A549 (cell line): ENCODE results near the gene NEK8. TPM values are rescaled to one million over a fixed set of nuclear protein-coding genes. Genes with fewer than 3 reads are reported as not detected.

Source experiments
- ATAC-seq, 2 experiments: fragments of 200-7000 bp in 1 of 2; fragments of >200 bp in 1 of 2; cut with Nextera tagmentation in 1 of 2; cut with Tn5 transposase in 1 of 2; 3 replicates each; pipeline versions ENCODE4 v1.8.0 to v1.9.1; 2018 to 2020; ENCODE audit warnings: mild to moderate bottlenecking in 1 of 2, moderate library complexity in 1 of 2
- CTCF ChIA-PET: fragments of 300-600 bp; sonication (Branson Sonifier 250); formaldehyde crosslinking; extraction: SDS; loops from one replicate; lab custom pipeline; 2021; ENCODE audit warnings: antibody characterized with exemption, inconsistent platforms; lab: Yijun Ruan, JAX
- POLR2A ChIA-PET: fragments of 350-600 bp; formaldehyde crosslinking; extraction: SDS; loops from one replicate; lab custom pipeline; 2021; ENCODE audit warnings: antibody characterized with exemption, inconsistent platforms; lab: Yijun Ruan, JAX
- DNase-seq, 2 experiments: peaks; one replicate each; pipeline versions ENCODE4 v3.0.0 to v3.0.0-alpha.2; 2011 to 2016; ENCODE audit warnings: low read depth in 1 of 2, low spot score in 1 of 2
- FAIRE-seq: peaks from 2 replicates; lab custom pipeline; 2011; peaks lifted over from hg19 to GRCh38; lab: Jason Lieb, UNC
- H3K27ac ChIP-seq, 2 experiments: fragments of >200 bp; sonication (Bioruptor Twin); formaldehyde crosslinking; 3 replicates each; pipeline ENCODE4 v1.5.1; 2016 to 2017
- H3K4me1 ChIP-seq: fragments of >200 bp; sonication (Bioruptor Twin); formaldehyde crosslinking; 3 replicates; pipeline ENCODE4 v1.6.1; 2016
- H3K4me2 ChIP-seq: fragments of >200 bp; sonication (Bioruptor Twin); formaldehyde crosslinking; 3 replicates; pipeline ENCODE4 v1.6.1; 2016
- H3K4me3 ChIP-seq: fragments of >200 bp; sonication (Bioruptor Twin); formaldehyde crosslinking; 3 replicates; pipeline ENCODE4 v1.5.1; 2016
- H3K9me3 ChIP-seq: fragments of >200 bp; sonication (Bioruptor Twin); formaldehyde crosslinking; 3 replicates; pipeline ENCODE4 v1.6.1; 2016
- CBX2 ChIP-seq: fragments of 200-600 bp; sonication (generic); IDR thresholded peaks from 2 replicates; pipeline ENCODE4 v1.6.1; 2016; ENCODE audit warnings: low read depth, mild to moderate bottlenecking, borderline replicate concordance
- CBX8 ChIP-seq: fragments of 200-600 bp; sonication (generic); IDR thresholded peaks from 2 replicates; pipeline ENCODE4 v1.6.1; 2016
- CEBPB ChIP-seq, 2 experiments: fragments of >200 bp in 1 of 2; sonication (Bioruptor Twin) in 1 of 2; formaldehyde crosslinking in 1 of 2; IDR thresholded peaks; 2 replicates each; pipeline ENCODE4 v1.6.1; 2012 to 2016
- CHD2 ChIP-seq: fragments of 150-350 bp; IDR thresholded peaks from 2 replicates; pipeline ENCODE4 v1.6.1; 2014; ENCODE audit warnings: low read length; ENCODE audit not compliant: partially characterized antibody
- E2F6 ChIP-seq: IDR thresholded peaks from 2 replicates; pipeline ENCODE4 v1.6.1; 2012; ENCODE audit warnings: low read depth, borderline replicate concordance
- EHF ChIP-seq: fragments of 250-450 bp; sonication (Bioruptor Pico); IDR thresholded peaks from 2 replicates; pipeline ENCODE4 v1.5.0; 2020; ENCODE audit warnings: mild to moderate bottlenecking
- EP300 ChIP-seq, 2 experiments: fragments of >200 bp; sonication (Bioruptor Twin); formaldehyde crosslinking; IDR thresholded peaks; 2 replicates in 1 of 2; 3 replicates in 1 of 2; pipeline ENCODE4 v1.6.1; 2016 to 2017
- ESRRA ChIP-seq: fragments of 150-350 bp; IDR thresholded peaks from 2 replicates; pipeline ENCODE4 v1.6.1; 2014; ENCODE audit warnings: mild to moderate bottlenecking, low read length, borderline replicate concordance
- FOSL2 ChIP-seq, 2 experiments: fragments of 450-650 bp in 1 of 2; fragments of >200 bp in 1 of 2; sonication (Bioruptor Twin) in 1 of 2; formaldehyde crosslinking; IDR thresholded peaks; 2 replicates each; pipeline versions ENCODE4 v1.5.0 to v1.6.1; 2016 to 2020; ENCODE audit warnings: mild to moderate bottlenecking in 1 of 2, moderate library complexity in 1 of 2
- FOXS1 ChIP-seq: fragments of 250-450 bp; sonication (Bioruptor Pico); IDR thresholded peaks from 2 replicates; pipeline ENCODE4 v1.5.0; 2020; ENCODE audit warnings: mild to moderate bottlenecking, moderate library complexity
- HDAC2 ChIP-seq: fragments of 200-600 bp; sonication (generic); IDR thresholded peaks from 2 replicates; pipeline ENCODE4 v1.6.1; 2016
- HMGXB4 ChIP-seq: fragments of 250-450 bp; sonication (Bioruptor Pico); IDR thresholded peaks from 2 replicates; pipeline ENCODE4 v1.5.0; 2021; ENCODE audit warnings: mild to moderate bottlenecking, moderate library complexity, borderline replicate concordance
- HOXB5 ChIP-seq: fragments of 250-450 bp; sonication (Bioruptor Pico); IDR thresholded peaks from 2 replicates; pipeline ENCODE4 v1.5.0; 2020; ENCODE audit warnings: mild to moderate bottlenecking, moderate library complexity
- JUNB ChIP-seq: fragments of >200 bp; sonication (Bioruptor Twin); formaldehyde crosslinking; IDR thresholded peaks from 2 replicates; pipeline ENCODE4 v1.6.1; 2016
- MYC ChIP-seq: IDR thresholded peaks from 2 replicates; pipeline ENCODE4 v1.6.1; 2012; ENCODE audit warnings: mild to moderate bottlenecking, inconsistent platforms, low read length, improper control_type of control experiment, borderline replicate concordance
- NPAS2 ChIP-seq: fragments of 250-450 bp; sonication (Bioruptor Pico); IDR thresholded peaks from 2 replicates; pipeline ENCODE4 v1.8.0; 2022; ENCODE audit warnings: mild to moderate bottlenecking, moderate library complexity, borderline replicate concordance
- RARB ChIP-seq: fragments of 250-450 bp; sonication (Bioruptor Pico); IDR thresholded peaks from 2 replicates; pipeline ENCODE4 v1.8.0; 2021; ENCODE audit warnings: mild to moderate bottlenecking, moderate library complexity
- RCOR1 ChIP-seq: fragments of 150-350 bp; IDR thresholded peaks from 2 replicates; pipeline ENCODE4 v1.6.1; 2014; ENCODE audit warnings: antibody characterized with exemption, low read length, low read depth
- RNF2 ChIP-seq: fragments of 200-600 bp; sonication (generic); IDR thresholded peaks from 2 replicates; pipeline ENCODE4 v1.6.1; 2016; ENCODE audit warnings: low read depth, mild to moderate bottlenecking, antibody characterized with exemption, moderate library complexity, borderline replicate concordance
- SMC3 ChIP-seq: fragments of >200 bp; sonication (Bioruptor Twin); formaldehyde crosslinking; IDR thresholded peaks from 3 replicates; pipeline ENCODE4 v1.6.1; 2018; ENCODE audit warnings: inconsistent platforms
- SREBF2 ChIP-seq: fragments of 450-650 bp; IDR thresholded peaks from 2 replicates; pipeline ENCODE4 v1.6.1; 2014; ENCODE audit warnings: mild to moderate bottlenecking, moderate library complexity
- TFCP2L1 ChIP-seq: fragments of 250-450 bp; sonication (Bioruptor Pico); IDR thresholded peaks from 2 replicates; pipeline ENCODE4 v1.5.0; 2021; ENCODE audit warnings: mild to moderate bottlenecking
- TP53 ChIP-seq: fragments of 250-450 bp; sonication (Bioruptor Pico); IDR thresholded peaks from 2 replicates; pipeline ENCODE4 v1.5.0; 2021; ENCODE audit warnings: mild to moderate bottlenecking, moderate library complexity
- ZC3H11A ChIP-seq: fragments of 450-650 bp; IDR thresholded peaks from 2 replicates; pipeline ENCODE4 v1.6.1; 2014; ENCODE audit warnings: antibody characterized with exemption, mild to moderate bottlenecking
- ZFP36 ChIP-seq: fragments of 450-650 bp; IDR thresholded peaks from 2 replicates; pipeline ENCODE4 v1.6.1; 2014; ENCODE audit warnings: borderline replicate concordance; ENCODE audit not compliant: partially characterized antibody
- WGBS: methylation state at CpG from one replicate; pipeline ENCODE4 v1.1.6; 2017; ENCODE audit errors: missing lambda C conversion rate; 5-methylcytosine and 5-hydroxymethylcytosine counted together
- polyA plus RNA-seq, 4 experiments: library from polyadenylated mRNA; depleted of rRNA in 3 of 4; stranded (reverse); fragments of >200 nt; fragmentation: RNase III in 1 of 4; extraction: RNeasy Plus Mini Kit Qiagen cat#74134 plus additional on column Dnase treatment in 1 of 4; gene quantifications; 2 replicates in 3 of 4; 3 replicates in 1 of 4; pipeline ENCODE4 v1.2.3, GENCODE V29; 2011 to 2017
- TF ChIP-seq, protein P1 (sequence below): fragments of >200 bp; sonication (Bioruptor Twin); formaldehyde crosslinking; IDR thresholded peaks from 3 replicates; pipeline ENCODE4 v1.5.1; 2016

Gene NEK8
- polyA plus RNA-seq, 2 of the 4 experiments (the other 2 are of a cell fraction): 5.1 to 5.3 TPM

- Histone ChIP-seq H3K4me1 (peaks cover 15% of the 10 kb centered on the region), H3K27ac (peak overlapping the region in 1 of 2 experiments; percentile 32; a peak in 2 of 6 replicates), H3K4me2 (peak overlapping the region; percentile 15; the same call in 1 of the 3 replicates)
- ATAC-seq (peak in 1 of 2 experiments; percentile 26; a peak in 2 of 6 replicates), DNase-seq (no peak)
- WGBS: 53% methylated on average over 9 of the region's 9 CpGs
- CTCF ChIA-PET: interaction anchor here (0.7 to 17.8 kb wide), 18 partner anchors 11 to 798 kb away, joined by 3 to 493 read pairs (median 8); partner anchors contain the start of genes DHRS13, FAM222B, FLOT2 and NEK8
- TF ChIP-seq HDAC2: no peak
- TF ChIP-seq CBX8: no peak
- TF ChIP-seq EP300 (IDR thresholded peaks at IDR 0.05): no peak
- TF ChIP-seq NPAS2 (CRISPR knock-in tag): no peak
- TF ChIP-seq SREBF2: no peak
- no peak for TF ChIP-seq TP53
- no peak for TF ChIP-seq EHF (CRISPR knock-in tag)
- no peak for TF ChIP-seq MYC
- TF ChIP-seq, all 56 proteins: peak for 0
- Histone ChIP-seq H3K4me3 (no peak overlapping the region), H3K9me3 (no peaks in the 10 kb centered on the region)
- POLR2A ChIA-PET: interaction anchor here (0.9 to 3.2 kb wide), 5 partner anchors 17 to 191 kb away, joined by 3 to 11 read pairs (median 4); partner anchors contain the start of genes NEK8, PHF12 and TRAF4
- no peak for FAIRE-seq
Measured at GRCh38 chr17:28760601-28761562, 32.3 kb downstream of the NEK8 start.

- WGBS: 94% methylated on average over 1 of the region's 1 CpG
- POLR2A ChIA-PET: interaction anchor here (0.6 to 3.2 kb wide), 7 partner anchors 36 to 189 kb away, joined by 3 to 13 read pairs (median 9); partner anchors contain the start of genes FAM222B and PHF12
- TF ChIP-seq CBX8 (no peak), SREBF2 (no peak), CEBPB (IDR thresholded peaks at IDR 0.05) (no peak), HOXB5 (no peak), CHD2 (no peak), SMC3 (no peak)
- TF ChIP-seq, all 56 proteins: peak for 0
- Histone ChIP-seq H3K4me3 (no peak overlapping the region), H3K4me2 (no peak overlapping the region), H3K9me3 (no peaks in the 10 kb centered on the region), H3K27ac (no peak overlapping the region), H3K4me1 (peaks cover 15% of the 10 kb centered on the region)
- DNase-seq (no peak), ATAC-seq (peak; percentile 5 to 34; a peak in 3 of 6 replicates), FAIRE-seq (peak; percentile 46)
- CTCF ChIA-PET: interaction anchor here (0.6 to 17.8 kb wide), 58 partner anchors 11 to 487 kb away, joined by 3 to 493 read pairs (median 12); partner anchors contain the start of genes DHRS13, ERAL1, FAM222B and FLOT2
Measured at GRCh38 chr17:28763137-28763799, 34.7 kb downstream of the NEK8 start.

GRCh38 chr17:28763804-28764266 is 35.2 kb downstream of the NEK8 start:
- CTCF ChIA-PET: interaction anchor here (0.6 to 17.8 kb wide), 58 partner anchors 10 to 487 kb away, joined by 3 to 493 read pairs (median 12); partner anchors contain the start of genes DHRS13, ERAL1, FAM222B and FLOT2
- DNase-seq: peak; percentile 78 to 81
- peak; percentile 51 to 69; a peak in 5 of 6 replicates for ATAC-seq
- no peak overlapping the region for H3K4me3 ChIP-seq
- POLR2A ChIA-PET: interaction anchor here (0.6 to 3.2 kb wide), 7 partner anchors 37 to 188 kb away, joined by 3 to 13 read pairs (median 9); partner anchors contain the start of genes FAM222B and PHF12
- H3K9me3 ChIP-seq: no peaks in the 10 kb centered on the region
- H3K4me2 ChIP-seq: no peak overlapping the region
- WGBS: 63% methylated on average over 5 of the region's 5 CpGs
- H3K4me1 ChIP-seq: peaks cover 15% of the 10 kb centered on the region
- peak; percentile 18 for FAIRE-seq
- no peak overlapping the region for H3K27ac ChIP-seq
- no peak for TF ChIP-seq JUNB
- TF ChIP-seq ESRRA: no peak
- TF ChIP-seq ZC3H11A: no peak
- no peak for TF ChIP-seq RARB
- TF ChIP-seq EP300 (IDR thresholded peaks at IDR 0.05): no peak
- no peak for TF ChIP-seq FOSL2 (IDR thresholded peaks at IDR 0.05)
- TF ChIP-seq FOSL2 (CRISPR knock-in tag; IDR thresholded peaks at IDR 0.05): no peak
- TF ChIP-seq RCOR1: no peak
- TF ChIP-seq CEBPB (IDR thresholded peaks at IDR 0.05): no peak
- TF ChIP-seq FOXS1 (CRISPR knock-in tag): no peak
- no peak for TF ChIP-seq HMGXB4 (CRISPR knock-in tag)
- no peak for TF ChIP-seq TFCP2L1 (CRISPR knock-in tag)
- no peak for TF ChIP-seq CBX2
- TF ChIP-seq RNF2: no peak
- TF ChIP-seq, protein P1, sequence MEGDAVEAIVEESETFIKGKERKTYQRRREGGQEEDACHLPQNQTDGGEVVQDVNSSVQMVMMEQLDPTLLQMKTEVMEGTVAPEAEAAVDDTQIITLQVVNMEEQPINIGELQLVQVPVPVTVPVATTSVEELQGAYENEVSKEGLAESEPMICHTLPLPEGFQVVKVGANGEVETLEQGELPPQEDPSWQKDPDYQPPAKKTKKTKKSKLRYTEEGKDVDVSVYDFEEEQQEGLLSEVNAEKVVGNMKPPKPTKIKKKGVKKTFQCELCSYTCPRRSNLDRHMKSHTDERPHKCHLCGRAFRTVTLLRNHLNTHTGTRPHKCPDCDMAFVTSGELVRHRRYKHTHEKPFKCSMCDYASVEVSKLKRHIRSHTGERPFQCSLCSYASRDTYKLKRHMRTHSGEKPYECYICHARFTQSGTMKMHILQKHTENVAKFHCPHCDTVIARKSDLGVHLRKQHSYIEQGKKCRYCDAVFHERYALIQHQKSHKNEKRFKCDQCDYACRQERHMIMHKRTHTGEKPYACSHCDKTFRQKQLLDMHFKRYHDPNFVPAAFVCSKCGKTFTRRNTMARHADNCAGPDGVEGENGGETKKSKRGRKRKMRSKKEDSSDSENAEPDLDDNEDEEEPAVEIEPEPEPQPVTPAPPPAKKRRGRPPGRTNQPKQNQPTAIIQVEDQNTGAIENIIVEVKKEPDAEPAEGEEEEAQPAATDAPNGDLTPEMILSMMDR: peak; percentile 97
- TF ChIP-seq E2F6: no peak
- no peak for TF ChIP-seq ZFP36
